Activated CD8-positive, alpha-beta memory T cell treated with anti-CD3 and anti-CD28 coated beads for 48 hours (primary cell): ENCODE measurements around the gene SLC41A2.
"Not testable (repeated sequence)": the region's sequence is repeated elsewhere in the genome, so short reads cannot be mapped to it uniquely, and the experiment has no call there.

ENCODE experiments used
- DNase-seq, 3 experiments: peaks; one replicate each; pipeline ENCODE4 v3.0.0-alpha.2; 2020; ENCODE audit warnings: low read depth in 2 of 3, low spot score in 2 of 3

The SLC41A2 gene

DNA sequence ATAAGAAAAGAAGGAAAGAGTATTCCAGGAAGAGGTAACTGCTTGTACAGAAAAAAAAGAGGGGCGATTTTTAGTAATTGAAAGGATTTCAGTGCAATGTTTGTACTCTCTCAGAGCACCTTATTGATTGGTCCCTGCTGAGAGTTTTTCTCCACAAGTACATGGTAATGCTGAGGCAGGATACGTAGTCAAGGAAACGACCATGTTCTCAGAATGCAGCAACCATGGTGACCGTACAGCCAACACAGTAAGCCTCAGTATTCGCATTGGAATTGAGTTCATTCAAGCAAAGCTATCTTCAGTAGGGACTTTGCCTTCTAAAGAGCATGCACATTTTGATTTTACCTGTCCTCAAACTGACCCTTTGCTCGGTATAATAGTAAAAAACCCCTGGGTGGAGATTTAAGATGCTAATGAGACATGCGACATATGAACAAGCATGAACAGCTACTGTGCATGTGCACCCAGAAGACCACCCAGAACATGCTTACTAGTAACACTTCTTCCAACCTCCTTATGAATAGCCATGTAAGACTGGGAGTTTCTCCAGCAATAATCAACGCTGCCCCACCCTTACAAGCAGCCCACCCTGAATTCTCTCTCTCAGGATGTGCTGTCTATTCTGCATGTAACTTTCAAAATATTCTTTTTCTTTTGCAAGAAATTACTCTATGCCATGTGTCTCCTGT lies 6.2 kb upstream of the SLC41A2 start:
- DNase-seq: no peak

- no peak for DNase-seq
Measured at GRCh38 chr12:104963757-104964156, 5.7 kb upstream of the SLC41A2 start.

DNA sequence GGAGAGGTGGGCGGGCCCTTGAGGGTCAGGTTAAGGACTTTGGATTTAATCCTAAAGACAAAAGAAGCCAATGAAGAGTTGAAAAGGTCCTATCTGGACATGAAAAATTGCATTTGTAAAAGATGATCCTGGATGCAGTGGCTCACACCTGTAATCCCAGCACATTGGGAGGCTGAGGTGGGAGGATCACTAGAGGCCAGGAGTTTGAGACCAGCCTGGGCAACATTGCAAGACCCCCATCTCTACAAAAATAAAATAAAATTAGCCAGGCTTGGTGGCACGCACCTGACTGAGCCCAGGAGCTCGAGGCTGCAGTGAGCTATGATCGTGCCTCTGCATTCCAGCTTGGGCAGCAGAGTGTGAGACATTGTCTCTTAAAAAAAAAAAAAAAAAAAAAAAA lies 2.4 kb upstream of the SLC41A2 start:
- DNase-seq: no peak

GRCh38 chr12:104959335-104959841 lies 1.3 kb upstream of the SLC41A2 start:
- no peak for DNase-seq

DNA sequence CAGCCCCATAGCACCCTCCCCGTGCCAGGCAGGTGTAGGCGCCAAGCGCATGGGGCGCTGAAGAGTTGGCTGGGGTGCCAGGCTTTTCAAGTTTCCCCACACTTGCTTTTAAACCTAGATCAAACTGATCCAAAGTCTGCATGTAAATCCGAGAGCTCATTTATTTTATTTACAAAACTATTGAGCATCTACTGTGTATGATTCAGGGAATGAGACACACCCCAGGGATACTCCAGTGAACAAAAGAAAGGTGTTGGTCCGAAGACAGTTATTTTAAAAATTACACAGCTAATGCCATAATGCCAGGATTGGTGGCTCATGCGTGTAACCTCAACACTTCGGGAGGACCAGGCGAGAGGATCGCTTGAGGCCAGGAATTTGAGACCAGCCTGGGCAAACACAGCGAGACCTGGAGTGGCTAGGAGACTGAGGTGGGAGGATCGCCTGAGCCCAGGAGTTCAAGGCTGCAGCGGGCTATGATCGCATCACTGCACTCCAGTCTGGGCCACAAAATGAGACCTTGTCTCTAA lies 780 bp upstream of the SLC41A2 start:
- no peak for DNase-seq

- no peak for DNase-seq
Measured at GRCh38 chr12:104957719-104958000, 430 bp downstream of the SLC41A2 start.

DNA sequence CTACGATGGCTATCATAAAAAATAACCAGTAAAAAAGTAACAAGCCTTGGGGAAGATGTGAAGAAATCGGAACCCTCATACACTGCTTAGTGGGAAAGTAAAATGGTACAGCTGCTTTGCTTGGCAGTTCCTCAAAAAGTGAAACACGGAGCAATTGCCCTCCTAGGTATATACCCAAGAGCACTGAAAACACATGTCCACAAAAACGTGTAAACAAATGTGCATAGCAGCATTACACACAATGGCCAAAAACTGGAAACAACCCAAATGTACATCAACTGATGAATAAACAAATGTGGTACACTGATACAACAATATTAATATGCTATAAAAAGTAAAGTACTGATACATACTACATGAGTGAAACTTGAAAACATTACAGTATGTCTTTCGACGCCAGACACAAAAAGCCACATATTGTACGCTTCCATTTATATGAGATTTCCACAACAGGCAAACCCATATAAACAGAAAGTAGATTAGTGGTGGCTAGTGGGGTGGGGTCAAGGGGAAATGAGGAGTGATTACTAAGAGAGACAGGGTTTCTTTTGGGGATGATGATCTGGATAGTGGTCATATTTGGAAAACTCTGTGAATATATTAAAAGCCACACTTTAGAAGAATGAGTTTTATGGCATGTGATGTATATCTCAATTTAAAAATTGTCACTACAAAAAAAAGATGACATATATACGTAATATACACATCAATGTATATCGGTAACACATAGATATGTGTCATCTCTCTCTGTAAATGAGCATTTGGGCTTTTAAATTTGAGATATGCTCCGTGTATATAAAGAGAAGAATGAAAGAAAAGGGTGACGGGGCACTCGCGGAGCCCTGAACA lies 996 bp downstream of the SLC41A2 start:
- no peak for DNase-seq

DNA sequence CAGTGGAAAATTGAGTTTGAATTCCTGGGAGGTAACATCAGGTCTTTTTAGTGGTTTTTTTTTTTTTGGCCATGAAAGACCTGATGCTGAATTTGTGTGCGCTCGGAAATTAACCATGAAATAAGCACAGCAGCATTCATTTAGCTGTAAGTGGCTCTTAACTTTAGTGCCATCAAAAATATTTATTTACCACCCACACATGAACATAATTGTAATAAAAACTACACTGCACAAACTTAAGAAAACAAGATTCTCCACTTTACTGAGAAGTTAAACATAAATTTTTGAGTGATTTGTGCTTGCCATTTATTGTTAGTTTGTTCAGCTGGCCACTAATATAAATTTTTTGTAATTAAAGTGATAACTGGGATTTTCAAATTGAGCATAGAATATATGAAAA lies 2.4 kb downstream of the SLC41A2 start:
- no peak for DNase-seq

DNA sequence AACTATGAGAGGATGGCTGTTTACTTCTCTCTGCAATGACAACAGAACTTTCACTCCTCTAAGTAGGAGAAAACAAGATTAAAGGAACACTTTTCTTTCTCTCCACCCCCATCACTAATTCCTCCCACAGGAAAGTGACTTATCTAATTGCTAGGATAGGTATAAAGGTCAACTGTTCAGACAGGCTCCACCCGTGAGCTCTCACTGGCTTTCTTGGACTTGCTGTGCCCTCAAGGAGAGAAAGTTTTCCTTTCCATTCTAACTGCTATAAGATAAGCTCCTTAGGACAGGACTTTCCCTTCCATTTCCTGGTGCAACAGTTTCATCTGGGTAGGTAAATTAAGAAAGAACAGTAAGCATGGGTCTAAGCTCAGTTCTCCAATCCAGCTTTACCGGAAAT lies 4.8 kb downstream of the SLC41A2 start:
- no peak for DNase-seq

- no peak for DNase-seq
Measured at GRCh38 chr12:104952816-104953215, 5.3 kb downstream of the SLC41A2 start.

GRCh38 chr12:104951759-104952509 lies 6.2 kb downstream of the SLC41A2 start:
- DNase-seq: no peak

DNA sequence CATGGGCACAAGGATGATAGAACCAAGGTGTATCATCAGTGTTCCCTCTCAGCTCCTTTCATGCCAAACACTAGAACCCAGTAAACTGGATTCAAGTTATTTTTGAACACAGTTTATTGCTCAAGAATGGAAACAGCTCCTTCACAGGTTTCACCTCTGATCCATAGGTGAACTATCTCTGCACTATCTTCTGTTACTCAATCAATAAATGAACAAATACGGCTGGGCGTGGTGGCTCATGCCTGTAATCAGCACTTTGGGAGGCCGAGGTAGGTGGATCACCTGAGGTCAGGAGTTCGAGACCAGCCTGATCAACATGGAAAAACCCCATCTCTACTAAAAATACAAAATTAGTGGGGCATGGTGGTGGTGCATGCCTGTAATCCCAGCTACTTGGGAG lies 9.4 kb downstream of the SLC41A2 start:
- not testable (repeated sequence) for DNase-seq

- no peak for DNase-seq
Measured at GRCh38 chr12:104944252-104944651, 13.8 kb downstream of the SLC41A2 start.

GRCh38 chr12:104943401-104943800 lies 14.7 kb downstream of the SLC41A2 start:
- not testable (repeated sequence) for DNase-seq

DNA sequence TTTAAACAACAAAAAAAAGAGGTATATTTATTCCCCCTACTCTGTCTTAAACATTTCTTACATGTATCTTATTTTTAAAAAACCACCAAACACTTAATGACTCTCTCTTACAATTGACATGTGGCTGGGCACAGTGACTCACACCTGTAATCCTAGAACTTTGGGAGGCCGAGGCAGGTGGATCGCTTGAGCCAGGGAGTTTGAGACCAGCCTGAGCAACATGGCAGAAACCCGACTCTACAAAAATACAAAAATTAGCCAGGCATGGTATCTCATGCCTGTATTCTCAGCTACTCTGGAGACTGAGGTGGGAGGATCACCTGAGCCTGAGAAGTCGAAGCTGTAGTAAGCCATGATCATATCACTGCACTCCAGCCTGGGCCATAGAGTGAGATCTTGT lies 16.0 kb downstream of the SLC41A2 start:
- no peak for DNase-seq

- DNase-seq: no peak
Measured at GRCh38 chr12:104941454-104941853, 16.6 kb downstream of the SLC41A2 start.

DNA sequence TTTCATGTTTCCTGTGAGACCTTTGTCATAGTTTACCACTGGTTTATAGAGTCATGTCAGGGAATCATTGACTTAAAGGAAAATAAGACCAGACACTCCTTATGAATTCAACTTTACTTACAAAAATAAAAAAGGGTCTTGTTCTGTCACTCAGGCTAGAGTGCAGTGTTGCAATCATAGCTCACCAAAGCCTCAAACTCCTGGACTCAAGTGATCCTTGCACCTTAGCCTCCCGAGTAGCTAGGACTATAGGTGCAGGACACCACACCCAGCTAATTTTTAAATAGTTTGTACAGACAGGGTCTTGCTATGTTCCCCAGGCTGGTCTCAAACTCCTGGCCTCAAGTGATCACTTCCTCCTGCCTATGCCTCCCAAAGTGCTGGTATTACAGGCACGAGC lies 19.0 kb downstream of the SLC41A2 start:
- no peak for DNase-seq

- no peak for DNase-seq
Measured at GRCh38 chr12:104938371-104938770, 19.7 kb downstream of the SLC41A2 start.

- no peak for DNase-seq
Measured at GRCh38 chr12:104935886-104936285, 22.2 kb downstream of the SLC41A2 start.

GRCh38 chr12:104933778-104934177 lies 24.3 kb downstream of the SLC41A2 start:
- DNase-seq: no peak

DNA sequence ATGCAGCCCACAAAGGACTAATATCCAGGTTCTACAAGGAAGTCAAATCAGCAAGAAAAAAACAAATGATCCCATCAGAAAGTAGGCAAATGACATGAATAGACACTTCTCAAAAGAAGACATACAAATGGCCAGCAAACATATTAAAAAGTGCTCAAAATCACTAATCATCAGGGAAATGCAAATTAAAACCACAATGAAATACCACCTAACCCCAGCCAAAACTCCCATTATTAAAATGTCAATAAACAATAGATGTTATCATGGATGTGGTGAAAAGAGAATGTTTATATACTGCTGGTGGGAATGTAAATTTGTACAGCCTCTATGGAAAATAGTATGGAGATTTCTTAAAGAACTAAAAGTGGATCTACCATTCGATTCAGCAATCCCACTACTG lies 25.0 kb downstream of the SLC41A2 start:
- no peak for DNase-seq
